IPS DF 19.7 (cell line): ENCODE measurements around the gene COTL1.
"Not testable (repeated sequence)": the region's sequence is repeated elsewhere in the genome, so short reads cannot be mapped to it uniquely, and the experiment has no call there.

ENCODE experiments used
- DNase-seq: peaks from one replicate; pipeline ENCODE4 v3.0.0-alpha.2; 2013; ENCODE audit warnings: low read depth, low spot score

Gene COTL1

DNA sequence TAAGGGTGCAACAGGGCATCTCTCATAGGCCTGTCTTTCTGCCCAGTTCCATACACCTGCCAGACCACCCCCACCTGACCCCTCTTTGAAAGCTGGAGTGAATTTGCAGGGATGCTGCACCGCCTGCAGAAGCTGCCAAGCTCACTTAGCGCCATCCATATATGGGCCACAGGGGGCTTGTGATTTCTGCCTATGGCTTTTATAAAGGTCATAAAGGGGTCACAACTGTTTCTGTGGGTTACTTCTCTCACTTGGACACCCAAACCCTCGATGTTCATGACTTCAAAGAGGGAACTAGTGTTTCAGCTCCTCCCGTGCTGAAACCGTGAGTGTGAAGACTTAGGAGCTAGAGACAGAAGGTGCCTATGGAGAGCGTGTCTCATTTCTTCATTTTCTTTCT is 89.6 kb downstream of the COTL1 start:
- DNase-seq: no peak

DNA sequence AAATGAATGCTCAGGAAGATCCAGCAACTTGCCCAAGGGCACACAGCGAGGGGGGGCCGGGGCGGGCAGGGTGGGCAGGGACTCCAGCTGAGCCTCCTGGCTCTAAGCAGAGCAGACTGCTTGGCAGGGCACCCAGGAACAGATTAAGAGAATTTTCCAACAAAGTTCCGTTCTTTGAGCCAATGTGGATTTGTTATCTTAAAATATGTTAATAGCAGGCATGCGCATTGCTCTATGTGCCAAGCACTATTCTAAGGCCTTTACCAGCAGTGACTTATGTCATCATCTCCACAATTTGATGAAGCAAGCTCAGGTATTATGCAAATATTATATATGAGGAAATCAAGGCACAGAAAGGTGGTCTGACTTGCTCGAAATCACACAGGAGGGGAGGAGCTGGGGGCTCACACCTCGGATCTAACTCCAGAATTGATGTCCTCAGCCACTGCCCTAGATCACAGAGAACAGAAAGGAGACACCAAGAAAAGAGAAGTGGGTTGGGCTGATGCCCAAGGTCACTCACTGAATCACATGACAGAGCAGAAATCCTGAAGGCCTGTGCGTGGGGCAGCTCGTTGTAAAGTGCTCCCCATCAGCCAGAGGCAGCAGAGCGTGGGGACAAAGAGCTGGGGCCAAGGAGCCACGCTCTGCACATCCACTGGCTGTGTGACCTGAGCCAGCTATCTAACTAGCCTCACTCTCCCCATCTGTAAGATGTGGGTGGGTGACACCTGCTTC is 90.2 kb downstream of the COTL1 start:
- DNase-seq: no peak

DNA sequence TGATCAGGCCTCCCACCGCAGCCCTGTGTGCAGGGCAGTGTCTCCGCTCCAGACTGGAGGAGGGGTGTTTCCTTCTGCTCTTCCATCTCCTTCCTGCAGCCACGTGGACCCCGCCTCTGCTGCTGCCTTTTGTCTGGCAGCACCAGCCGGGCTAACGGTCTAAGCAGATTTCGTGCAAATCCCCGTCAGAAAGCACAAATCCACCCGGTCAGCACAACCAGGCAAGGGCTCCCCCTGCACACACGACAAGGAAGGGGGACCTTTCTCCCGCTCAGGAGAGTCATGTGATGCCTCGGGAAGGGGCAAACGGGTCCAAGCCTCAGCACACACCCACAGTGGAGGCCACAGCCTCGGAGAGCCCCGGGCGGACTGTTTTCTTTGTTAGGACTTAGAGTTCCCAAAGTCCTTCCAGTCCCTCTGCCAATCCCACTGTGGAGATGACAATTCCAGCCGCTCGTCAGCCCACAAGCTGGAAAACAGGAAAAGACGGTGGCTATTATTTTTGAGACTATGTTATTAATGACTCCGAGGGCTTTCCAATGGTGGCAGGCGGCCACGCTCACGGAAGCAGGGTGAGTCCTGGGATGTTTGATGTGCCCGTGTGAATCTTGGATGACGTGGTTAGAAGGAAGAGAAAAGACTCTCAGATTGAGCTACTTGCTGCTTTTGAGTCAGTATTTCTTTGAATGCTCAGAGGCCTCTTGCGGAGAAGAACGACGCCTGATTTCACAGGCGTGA is 90.9 kb downstream of the COTL1 start:
- DNase-seq: no peak

DNA sequence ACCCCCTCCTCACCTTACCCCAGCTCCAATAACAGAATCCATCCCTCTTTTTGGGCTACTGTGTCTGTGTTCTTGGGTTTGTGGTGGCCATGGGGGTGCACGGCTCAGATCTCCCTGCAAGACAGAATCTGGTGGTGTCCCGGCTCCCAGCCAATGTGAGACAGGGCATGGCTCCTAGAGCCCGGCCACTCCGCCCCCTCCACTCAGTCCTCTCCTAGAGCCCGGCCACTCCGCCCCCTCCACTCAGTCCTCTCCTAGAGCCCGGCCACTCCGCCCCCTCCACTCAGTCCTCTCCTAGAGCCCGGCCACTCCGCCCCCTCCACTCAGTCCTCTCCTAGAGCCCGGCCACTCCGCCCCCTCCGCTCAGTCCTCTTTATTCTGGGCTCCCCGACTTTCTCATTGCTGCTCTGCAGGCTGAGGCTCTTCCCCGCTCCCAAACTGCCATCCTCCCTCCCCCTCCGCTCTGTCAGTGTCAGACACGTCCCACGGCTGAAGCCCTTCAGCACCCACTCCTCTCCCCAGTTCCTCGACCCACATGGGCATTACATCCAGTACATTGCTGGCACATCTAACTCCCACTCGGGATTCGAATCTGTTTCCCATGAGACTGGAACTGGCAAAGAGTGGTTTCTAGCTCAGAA is 92.8 kb downstream of the COTL1 start:
- not testable (repeated sequence) for DNase-seq

DNA sequence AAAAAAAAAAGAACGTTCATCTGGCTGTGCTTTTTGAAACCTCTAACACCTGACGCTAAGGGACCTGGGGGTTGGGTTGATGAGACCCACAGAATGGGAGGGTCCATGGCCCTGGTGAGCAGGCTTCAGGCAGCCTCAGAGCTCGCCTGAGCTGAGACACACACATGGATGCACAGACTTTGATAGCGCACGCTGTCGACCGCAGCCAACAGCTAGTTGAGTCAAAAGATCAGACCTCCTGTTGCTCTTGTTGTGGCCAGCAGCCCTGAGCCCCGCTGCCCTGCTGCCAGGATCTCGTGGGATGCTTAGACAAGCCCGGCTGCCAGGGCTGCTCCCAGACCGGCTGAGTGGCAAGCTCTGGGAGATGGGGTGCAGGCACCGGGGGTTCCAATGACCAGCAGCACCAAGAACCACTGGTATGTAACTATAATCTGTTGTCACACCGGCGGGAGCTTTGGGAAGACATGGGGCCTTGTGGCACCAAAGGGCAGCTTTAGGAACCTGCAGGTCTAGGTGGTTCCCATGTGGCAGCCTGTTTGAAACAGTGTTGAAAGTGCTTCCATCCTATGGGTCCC is 93.4 kb downstream of the COTL1 start:
- no peak for DNase-seq

DNA sequence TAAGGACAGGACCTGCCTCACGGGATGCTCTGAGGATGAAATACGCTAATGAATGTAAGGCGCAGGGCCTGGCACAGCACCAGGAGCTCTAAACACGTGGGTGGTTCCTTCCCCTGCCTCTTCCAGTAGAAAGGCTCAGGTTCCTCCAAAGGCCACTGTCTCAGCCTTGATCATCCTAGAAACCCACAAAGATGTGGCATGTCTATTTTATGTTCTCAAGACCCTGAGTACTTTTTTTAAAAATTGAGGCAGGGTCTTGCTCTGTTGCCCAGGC is 96.4 kb downstream of the COTL1 start:
- DNase-seq: no peak

DNA sequence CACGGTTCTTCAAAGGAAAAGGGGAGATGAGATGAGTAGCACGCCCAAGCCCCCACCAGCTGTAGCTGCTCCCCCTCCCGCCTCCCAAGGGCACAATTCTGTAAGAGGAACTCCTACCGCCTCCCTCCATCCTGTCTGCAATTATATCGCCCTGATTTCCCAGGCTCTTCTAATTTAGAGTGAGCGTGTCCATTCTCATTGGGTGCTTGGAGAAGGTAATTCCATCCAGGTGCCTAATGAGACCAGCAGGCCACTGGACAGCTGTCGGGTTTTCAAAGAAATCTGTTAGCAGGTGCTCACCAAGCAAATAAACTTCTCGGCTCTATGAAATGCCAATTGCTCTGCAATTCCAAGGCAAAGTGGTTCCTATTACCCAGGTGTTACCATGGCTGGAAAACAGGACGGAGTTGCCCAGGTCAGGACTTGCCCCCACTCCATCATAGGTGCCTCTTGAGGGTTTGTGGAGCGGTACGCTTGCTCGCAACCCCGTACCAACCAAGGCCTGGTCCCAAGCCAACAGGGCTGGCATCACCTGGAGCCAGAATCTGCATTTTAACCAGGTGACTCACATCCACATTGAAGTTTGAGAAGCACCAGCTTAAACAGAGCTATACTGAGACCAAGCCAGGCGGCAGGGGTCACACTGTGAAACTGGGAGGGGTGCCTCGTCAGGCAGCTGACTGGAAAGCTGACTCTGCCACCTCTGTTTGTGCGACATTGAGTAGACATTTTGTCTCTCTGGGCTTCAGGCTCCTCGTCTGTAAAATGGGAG is 97.0 kb downstream of the COTL1 start:
- no peak for DNase-seq

DNA sequence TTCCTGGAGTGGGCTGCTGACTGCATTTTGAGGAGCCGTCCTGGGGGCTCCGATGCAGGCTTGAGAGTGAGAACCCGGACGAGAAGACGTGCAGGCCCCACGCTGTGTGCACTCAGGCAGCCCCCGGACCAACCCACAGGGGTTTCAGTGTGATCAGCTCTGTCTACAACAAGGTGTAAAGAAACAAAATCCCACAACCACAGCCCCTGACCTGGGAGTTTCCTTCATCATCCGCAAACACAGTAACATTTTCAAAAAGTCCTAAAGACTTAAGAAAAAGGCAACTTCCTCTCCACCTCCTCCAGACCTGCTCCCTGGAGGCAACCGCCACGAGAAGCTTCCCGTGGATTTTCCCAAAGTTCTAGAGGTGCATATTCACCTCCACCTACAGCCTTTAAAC is 98.0 kb downstream of the COTL1 start:
- no peak for DNase-seq

DNA sequence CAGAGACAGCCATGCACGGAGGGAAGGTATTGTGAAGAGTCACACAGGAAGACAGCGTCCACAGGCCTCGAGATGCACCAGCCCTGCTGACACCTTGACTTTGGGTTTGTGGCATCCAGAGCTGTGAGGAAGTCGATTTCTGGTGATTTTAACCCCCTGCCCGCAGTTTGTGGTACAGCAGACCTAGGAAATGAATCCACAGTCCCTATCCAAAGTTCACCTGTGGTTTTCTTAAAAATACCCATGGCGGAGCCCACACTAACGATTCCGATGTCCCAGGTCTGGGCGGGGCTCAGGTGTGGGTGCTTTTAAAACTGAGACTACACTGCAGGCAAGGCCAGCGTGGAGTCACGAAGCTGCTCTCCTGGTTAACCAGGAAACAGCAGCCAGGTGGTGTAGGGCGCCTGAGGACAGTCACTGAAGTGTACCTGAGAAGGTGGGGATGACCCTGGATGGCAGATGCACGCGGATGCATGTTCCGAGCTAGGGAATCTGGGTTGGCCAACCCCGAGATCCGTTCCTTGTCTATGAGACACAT is 99.0 kb downstream of the COTL1 start:
- no peak for DNase-seq

DNA sequence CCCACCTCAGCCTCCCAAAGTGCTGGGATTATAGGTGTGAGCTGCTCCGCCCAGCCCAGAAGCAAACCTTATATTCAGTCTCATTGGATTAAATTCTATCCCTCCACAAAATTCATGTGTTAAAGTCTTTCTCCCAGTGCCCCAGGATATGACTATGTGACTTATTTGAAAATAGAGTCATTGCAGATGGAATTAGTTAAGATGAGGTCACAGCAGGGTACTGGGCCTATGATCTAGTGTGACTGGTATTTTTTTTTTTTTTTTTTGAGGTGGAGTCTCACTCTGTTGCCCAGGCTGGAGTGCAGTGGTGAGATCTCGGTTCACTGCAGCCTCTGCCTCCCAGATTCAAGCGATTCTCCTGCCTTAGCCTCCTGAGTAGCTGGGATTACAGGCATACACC is 99.7 kb downstream of the COTL1 start:
- DNase-seq: not testable (repeated sequence)

DNA sequence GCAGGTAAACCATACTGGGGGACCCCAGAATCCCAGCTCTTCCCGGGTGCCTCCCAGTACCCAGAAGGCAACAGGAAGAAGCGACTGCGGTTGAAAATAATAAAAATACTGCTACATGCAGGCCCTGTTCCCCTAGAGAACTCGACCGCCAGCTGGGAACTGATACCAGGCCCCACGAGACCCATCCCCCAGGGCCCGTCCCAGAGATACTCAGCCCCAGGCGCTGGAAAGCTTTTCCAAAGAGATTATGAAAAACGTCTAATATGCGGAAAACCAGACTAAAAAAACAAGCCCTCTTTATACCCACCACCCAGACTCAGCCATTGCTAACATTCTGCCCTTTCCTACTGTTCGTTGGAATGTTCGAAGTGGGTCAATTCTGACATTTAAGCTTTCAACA is 100.5 kb downstream of the COTL1 start:
- DNase-seq: no peak
